Measurements from ENCODE around the gene CGB1. TPM values are rescaled to one million over a fixed set of nuclear protein-coding genes. Genes with fewer than 3 reads are reported as not detected.

CGB1 gene
- total and polyA plus RNA-seq, 2 of the 13 experiments (the other 11 are each of a cell fraction or from before 2014, with no cell fraction given) = not detected

- Histone ChIP-seq H3K4me3 (replicated peaks in 1 of 3; ENCODE audit: insufficient read depth in 1 of 3, low read depth in 2 of 3, low read length in 3 of 3) (peak overlapping the region in 2 of 3 experiments; percentile 10 to 63; a peak in 3 of 6 replicates), H3K4me1 (ENCODE audit: insufficient read depth, low read length) (peaks cover 27% of the 10 kb centered on the region), H3K4me2 (ENCODE audit: low read depth, low read length) (peak overlapping the region; percentile 98), H3K9ac (ENCODE audit: insufficient read depth, low read depth, low read length) (0 out of 2 replicates have a peak overlapping the region, but pooled peaks have one; percentile 54), H3K36me3 (replicated peaks in 1 of 2; ENCODE audit: control insufficient read depth in 1 of 2, insufficient read depth in 2 of 2, low read length in 2 of 2) (peaks cover 4 to 19% of the 10 kb centered on the region in 2 experiments; a peak in 4 of 5 replicates), H3K79me2 (ENCODE audit: insufficient read depth, low read length) (no peaks in the 10 kb centered on the region), H4K20me1 (ENCODE audit: insufficient read depth, low read length) (no peaks in the 10 kb centered on the region), H3K27me3 (ENCODE audit: control insufficient read depth in 1 of 2, insufficient read depth in 2 of 2, low read length in 2 of 2) (peaks cover 0 to 25% of the 10 kb centered on the region in 2 experiments; a peak in 3 of 5 replicates), H3K9me3 (ENCODE audit: low read length) (no peaks in the 10 kb centered on the region), H2AFZ (ENCODE audit: low read length) (no peak overlapping the region), H3K27ac (ENCODE audit: extremely low read length, insufficient read depth, low read length) (no peak overlapping the region)
- intact Hi-C loops (cut with micrococcal nuclease; ENCODE audit: unreplicated experiment) (no loop called here), in situ Hi-C loops (cut with HindIII; ENCODE audit: extremely low pct_ligation_motif_present, low pct_unique_long_range_greater_than_20kb) (no loop called here)
- FAIRE-seq (no peak), ATAC-seq (peak; percentile 82), DNase-seq (ENCODE audit: low spot score) (peak; percentile 41)
- POLR2A ChIA-PET = interaction anchor here (2.9 kb wide), 1 partner anchor 24 kb away, joined by 21 read pairs; the partner anchor contains the start of genes GYS1 and RUVBL2
- BruUV-seq (replicated peaks) = no TSS peak
- WGBS (ENCODE audit: low lambda C conversion rate) = 38% methylated on average over 23 of the region's 62 CpGs
- CTCF ChIA-PET (ENCODE audit: low intra/inter-chr PET ratio, low total read pairs) = no interaction called here
- TF ChIP-seq MXD4 (CRISPR knock-in tag; IDR thresholded peaks at IDR 0.05) (0 out of 2 replicates have a peak, but pooled peaks have one; percentile 24), ZNF644 (CRISPR knock-in tag; IDR thresholded peaks at IDR 0.05; ENCODE audit: low read depth) (no peak), ZNF766 (CRISPR knock-in tag; IDR thresholded peaks at IDR 0.05; ENCODE audit: borderline replicate concordance) (0 out of 2 replicates have a peak, but pooled peaks have one; percentile 23), IKZF4 (CRISPR knock-in tag; IDR thresholded peaks at IDR 0.05; ENCODE audit: borderline replicate concordance, low read depth, not compliant biosample characterization) (no peak), ZFP91 (CRISPR knock-in tag; IDR thresholded peaks at IDR 0.05; ENCODE audit: borderline replicate concordance) (0 out of 2 replicates have a peak, but pooled peaks have one; percentile 24), BORCS8-MEF2B (CRISPR knock-in tag; IDR thresholded peaks at IDR 0.05) (peak; percentile 47), DBP (CRISPR knock-in tag; IDR thresholded peaks at IDR 0.05; ENCODE audit: not compliant biosample characterization) (peak; percentile 29), DZIP1 (CRISPR knock-in tag; IDR thresholded peaks at IDR 0.05) (no peak), POLR2AphosphoS5 (IDR thresholded peaks at IDR 0.05; ENCODE audit: low read depth, low read length) (0 out of 2 replicates have a peak, but pooled peaks have one; percentile 2), ZSCAN21 (CRISPR knock-in tag; IDR thresholded peaks at IDR 0.05; ENCODE audit: borderline replicate concordance) (peak; percentile 66; the same call in 1 of the 2 replicates), XRCC5 (optimal IDR thresholded peaks at IDR 0.05; ENCODE audit: low read length) (peak; percentile 69), FOXA3 (CRISPR knock-in tag; IDR thresholded peaks at IDR 0.05) (peak; percentile 7; the same call in 1 of the 2 replicates), ZBTB49 (CRISPR knock-in tag; IDR thresholded peaks at IDR 0.05; ENCODE audit: borderline replicate concordance) (no peak), ZNF709 (CRISPR knock-in tag; IDR thresholded peaks at IDR 0.05) (peak; percentile 36; the same call in 1 of the 2 replicates), AKAP8 (CRISPR knock-in tag; IDR thresholded peaks at IDR 0.05) (peak; percentile 90)
Observed at GRCh38 chr19:49017666-49018351, 18.9 kb downstream of the CGB1 start.
